ENCODE results near the gene ARL16.

DNA sequence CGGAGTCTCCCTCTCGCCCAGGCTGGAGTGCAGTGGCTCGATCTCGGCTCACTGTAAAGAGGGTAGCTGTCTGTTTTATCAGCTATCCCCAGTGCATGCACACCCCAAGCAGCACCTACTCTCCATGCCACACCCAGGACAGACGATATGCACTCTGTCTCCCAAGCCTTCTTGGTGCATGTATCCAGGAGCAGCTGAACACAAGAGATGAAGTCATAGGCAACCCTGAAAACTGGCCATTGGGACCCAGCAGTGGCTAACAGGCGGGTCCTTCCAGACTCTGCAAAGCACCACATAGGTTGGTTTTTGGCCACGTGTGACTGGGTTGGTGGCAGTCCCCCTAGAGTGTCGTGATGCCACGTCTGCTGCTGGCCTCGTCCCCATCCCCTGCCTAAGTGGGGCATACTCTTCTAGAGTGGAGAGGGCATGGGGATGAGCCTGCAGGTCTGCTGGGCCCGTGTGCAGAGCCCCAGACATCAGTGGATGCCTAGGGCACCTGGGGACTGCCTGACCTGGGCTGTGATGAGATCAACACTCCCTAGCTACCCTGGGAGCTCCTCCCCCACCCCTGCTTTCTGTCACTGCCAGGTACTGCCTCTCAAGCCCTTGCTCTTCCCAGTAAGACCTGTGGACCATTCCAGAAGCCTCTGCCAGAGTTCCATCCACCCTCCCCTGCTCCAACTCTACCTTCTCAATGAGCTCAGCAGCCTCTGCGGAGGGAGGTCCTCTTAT is 36.6 kb downstream of the ARL16 start:
- no peak for TF ChIP-seq CTCF (IDR thresholded peaks at IDR 0.05)
- no peak for TF ChIP-seq POLR2A (IDR thresholded peaks at IDR 0.05)
- no peak for TF ChIP-seq POLR2AphosphoS5 (IDR thresholded peaks at IDR 0.05)
